GM18520 (cell line): ENCODE results near the gene NIM1K.
"Not testable (repeated sequence)": the region's sequence is repeated elsewhere in the genome, so short reads cannot be mapped to it uniquely, and the experiment has no call there.

Experiments
- ATAC-seq: cut with Tn5 transposase; IDR thresholded peaks from one replicate; pipeline ENCODE4 v1.9.1; 2021; ENCODE audit not compliant: unreplicated experiment

NIM1K gene

DNA sequence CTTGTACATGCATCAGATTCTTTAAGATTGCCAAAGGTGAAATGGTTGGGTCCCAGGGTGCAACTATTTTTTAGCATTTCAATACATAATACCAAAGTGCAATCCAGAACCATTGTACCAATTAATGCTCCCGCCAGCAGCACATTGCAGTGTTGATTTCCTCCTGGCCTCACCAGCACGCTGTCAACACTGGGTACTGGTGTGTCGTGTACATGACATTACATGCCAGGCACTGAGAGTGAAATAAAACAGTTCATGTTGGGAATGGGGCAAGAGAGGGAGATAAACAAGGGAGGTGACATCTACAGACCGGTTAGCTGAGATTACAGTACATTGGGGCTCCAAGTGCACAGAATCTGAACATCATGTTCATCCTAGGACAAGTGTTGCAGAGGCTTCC is 83.4 kb downstream of the NIM1K start:
- no peak for ATAC-seq

DNA sequence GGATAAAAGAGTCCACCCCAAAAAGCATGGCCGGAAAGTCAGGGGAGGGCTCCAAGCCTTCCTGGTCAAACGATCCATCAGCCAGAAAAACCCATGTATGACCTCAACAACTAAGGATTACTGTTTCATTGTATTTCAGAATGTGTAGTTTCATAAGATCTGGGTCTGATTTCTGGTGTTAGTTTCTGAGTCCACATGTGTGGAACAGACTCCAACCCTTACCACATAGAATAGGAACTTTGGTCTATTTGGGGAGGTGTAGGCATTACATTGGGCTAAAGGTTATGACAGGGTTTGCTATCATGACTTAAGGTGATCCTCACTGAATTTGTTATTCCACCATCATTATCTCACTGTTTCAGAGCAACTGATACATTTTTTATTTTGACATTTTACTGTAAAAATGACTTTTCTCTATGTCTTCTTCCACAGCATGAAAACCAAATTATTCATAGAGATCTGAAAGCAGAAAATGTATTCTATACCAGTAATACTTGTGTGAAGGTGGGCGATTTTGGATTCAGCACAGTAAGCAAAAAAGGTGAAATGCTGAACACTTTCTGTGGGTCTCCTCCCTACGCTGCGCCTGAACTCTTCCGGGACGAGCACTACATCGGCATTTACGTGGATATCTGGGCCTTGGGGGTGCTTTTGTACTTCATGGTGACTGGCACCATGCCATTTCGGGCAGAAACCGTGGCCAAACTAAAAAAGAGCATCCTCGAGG is 87.7 kb downstream of the NIM1K start:
- ATAC-seq: no peak

DNA sequence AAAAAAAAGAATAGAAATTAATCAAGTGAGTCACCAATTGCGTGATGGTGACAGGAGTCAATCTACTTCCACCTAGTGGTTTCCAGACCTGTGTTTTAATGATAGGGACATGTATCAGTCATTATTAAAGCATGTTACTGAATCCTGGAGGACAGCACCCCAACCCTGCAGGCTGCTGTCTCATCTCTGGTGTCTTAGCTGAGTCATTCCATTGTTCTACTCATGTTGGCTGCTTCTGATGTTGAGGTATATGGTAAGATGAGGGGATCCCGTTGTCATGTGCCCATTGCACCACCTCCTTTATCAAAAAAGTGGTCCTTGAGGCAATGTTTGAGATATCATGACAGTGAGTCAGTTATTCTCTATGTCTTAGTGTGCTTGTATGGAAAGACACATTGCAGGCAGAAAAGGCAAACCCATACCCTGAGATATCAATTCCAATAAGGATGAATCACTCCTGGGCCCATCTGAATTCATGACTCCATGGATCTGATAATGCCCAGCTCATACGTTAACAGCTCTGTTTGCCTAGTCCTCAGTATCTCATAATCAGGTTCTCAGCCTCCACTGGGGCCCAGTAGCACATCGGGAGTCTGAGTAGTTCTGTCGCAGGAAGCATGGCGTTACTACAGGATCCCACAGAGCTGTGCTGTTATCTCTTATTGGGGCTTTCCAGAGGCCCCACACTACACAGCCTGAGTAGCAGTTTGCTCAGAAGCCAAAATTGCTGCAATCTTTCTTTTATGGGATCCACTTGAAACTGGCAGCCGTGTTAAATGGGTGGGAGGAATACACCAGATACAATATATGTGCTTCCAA is 90.0 kb downstream of the NIM1K start:
- ATAC-seq: no peak

DNA sequence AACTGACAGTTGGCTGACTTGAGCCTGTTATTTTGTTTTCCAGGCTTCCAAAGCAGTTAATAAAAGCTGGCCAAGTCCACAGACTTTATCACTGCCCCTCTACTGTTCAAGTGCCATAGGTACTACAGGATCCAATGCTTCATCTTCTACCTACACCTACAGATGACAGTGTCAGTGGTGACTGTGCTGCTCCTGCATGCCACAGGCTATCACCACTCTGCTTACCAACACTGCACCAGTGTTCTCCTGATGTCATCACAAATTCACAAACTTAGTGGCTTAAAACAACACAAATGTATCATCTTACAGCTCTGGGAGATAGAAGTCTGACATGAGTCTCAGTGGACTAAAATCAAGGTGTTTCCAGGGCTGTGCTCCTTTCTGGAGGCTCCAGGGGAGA is 94.6 kb downstream of the NIM1K start:
- no peak for ATAC-seq

DNA sequence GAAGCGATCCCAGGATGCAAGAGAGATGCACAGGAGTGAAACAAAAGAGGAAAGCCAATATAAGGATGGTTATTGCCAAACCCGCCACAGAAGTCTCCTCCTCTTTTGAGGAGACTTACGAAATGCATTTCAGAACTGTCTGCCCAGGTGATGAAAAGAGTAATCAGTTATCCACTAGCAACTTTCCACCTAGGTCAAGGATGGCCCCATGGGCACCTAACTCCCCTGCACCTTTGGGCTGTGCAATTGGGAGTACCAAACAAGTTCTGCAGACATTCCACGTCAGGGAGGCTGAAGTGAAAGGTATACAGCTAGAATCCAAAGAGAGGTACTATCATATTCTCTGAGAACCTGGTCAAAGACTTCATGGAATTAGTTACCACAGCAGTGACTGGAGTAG is 95.5 kb downstream of the NIM1K start:
- ATAC-seq: no peak

DNA sequence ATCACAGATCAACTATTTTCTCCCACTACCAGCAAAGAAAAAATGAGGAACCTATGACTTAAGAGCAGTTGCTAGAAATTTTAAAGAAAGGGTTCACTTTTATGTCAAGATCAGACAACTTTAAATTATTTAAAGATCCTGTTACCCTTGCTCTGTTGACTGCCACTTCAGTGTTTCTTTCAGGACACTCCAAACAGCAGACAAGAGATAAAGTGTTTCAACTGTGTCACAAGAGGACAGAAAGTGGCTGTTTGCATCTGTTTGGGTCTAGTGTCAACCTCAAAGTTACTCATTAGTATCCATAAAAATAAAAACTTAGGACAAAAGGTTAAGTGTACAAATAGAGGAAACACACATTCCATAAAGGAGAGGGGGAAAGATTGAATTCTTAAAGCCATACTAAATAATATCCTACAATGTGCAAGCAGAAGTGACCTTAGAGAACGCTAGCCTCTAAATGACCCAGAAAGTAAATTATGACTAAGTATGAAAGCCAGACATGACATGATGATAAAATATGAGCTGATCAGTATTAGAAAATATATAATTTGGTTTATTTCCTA is 96.3 kb downstream of the NIM1K start:
- ATAC-seq: no peak

DNA sequence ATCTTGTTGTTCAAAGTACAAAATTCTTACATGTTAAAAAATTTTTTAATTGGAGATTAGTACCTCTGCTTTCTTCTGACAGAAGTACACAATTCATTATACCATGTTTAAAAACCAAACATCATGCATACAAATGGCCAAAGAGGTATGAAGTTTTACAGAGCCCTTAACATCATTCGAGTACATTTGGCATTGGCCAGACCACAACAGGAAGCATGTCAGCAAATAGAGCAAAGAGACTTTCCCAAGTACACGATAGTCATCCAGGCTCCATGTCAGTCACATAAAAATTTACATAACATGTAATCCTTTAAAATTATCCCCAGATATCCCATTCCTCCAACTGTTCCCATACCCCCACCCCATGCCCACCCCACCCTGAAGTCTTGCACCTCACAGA is 98.7 kb downstream of the NIM1K start:
- no peak for ATAC-seq

DNA sequence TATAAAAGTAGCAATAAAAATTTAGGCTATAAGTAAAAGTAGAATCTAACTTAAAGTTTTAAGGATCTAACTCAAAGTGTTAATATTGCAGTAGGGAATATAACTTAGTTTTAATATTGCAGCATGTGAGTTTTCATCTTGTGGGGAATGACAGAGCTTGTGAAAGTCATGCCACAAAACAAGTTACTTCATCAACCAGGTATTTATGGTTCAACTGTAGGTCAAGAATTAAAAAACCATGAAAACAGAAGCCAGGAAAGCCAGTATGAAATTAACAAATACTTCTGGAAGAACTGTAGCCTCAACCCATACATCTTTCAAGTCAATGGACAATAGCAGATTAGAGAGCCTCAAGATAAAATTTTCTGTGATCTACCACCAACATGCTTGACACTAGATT is 102.2 kb downstream of the NIM1K start:
- no peak for ATAC-seq

DNA sequence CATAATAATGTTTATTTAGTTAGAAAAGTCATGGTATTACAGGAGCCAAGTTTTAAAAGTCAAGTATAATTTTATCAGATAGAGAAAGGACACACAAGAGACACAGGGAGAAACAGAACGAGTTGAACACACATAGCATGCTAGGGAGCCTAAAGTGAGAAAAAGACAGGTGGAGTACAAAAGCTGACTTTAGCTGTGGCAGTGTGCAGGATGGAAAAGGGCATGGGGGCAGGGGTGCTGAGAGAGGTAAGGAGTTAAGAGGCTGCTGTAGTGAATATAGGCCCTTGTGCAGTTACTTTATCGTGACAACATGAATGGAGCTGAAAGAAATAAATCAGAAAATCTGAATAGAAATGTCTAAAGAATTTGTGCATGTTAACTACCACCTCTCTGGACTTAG is 103.2 kb downstream of the NIM1K start:
- no peak for ATAC-seq

DNA sequence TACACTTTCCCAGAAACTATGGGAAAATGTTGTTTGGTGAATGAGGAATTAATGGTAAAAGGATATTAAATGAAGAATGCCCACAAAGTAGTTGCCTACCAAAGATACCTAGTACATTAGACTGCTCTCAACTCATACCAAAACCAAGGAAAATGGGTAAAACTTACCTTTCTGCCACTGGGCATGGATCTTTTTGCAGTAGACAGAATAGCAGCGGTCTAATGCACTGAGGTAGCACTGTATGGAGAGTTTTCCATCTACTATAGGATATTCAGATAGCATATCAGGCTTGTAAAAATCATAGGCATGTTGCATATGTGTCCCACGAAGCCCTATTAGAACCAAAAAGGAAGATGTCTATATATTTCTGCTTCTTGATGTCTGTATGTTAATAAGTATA is 104.8 kb downstream of the NIM1K start:
- ATAC-seq: no peak

DNA sequence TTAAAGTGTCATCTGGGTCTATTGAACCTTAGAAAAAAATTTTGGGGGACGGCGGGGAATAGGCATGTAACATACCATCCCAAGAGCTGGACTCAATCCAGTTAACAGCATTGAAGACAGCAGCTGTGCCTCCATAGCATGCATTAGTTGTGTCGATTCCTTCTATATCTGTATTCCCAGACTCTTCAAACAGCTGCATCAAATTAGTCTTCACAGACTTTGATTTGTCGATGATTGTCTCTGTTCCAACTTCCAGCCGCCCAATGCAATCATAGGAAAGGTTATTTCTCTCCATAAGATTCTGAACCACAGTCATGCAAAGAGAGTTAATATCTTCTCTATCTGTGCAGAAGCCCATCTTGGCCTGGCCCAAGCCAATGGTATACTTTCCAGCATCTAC is 106.4 kb downstream of the NIM1K start:
- ATAC-seq: no peak

DNA sequence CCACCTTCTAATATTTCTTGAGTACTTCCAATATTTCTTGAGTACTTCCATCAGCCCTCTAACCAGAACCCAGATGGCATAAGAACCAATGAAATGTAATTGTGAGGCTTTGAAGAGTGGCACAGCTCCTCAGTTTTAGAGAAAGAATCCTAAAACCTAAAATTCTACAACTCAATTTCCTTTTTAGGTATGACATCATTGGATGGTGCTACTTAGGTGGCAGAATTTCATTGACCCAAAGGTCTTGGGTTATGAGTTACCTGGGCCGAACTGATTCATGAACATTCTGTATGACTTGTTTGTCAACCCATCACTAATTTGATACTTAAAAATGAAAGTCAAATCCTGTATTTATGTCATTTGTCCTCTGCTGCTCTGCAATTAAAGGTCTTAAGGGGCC is 108.1 kb downstream of the NIM1K start:
- ATAC-seq: no peak

DNA sequence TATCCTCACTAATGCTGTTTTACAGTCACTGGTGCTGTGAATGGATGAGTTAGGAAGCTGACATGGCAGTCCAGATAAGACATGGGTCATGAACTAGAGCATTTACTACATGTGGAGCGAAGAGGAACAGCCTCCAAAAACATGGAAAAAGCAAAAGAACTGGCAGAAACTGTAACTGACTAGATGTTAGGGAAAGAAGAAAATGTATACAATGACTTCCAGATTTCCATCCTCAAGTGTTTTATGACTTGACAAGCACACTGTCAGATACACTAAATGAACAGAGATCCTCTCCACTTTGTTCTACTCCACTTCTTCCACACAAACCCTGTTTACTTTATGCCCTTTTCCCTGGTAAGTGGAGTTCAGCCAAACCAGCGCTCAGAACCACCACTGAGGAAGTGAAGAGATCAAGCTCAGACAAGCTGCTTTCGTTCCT is 109.6 kb downstream of the NIM1K start:
- ATAC-seq: no peak

DNA sequence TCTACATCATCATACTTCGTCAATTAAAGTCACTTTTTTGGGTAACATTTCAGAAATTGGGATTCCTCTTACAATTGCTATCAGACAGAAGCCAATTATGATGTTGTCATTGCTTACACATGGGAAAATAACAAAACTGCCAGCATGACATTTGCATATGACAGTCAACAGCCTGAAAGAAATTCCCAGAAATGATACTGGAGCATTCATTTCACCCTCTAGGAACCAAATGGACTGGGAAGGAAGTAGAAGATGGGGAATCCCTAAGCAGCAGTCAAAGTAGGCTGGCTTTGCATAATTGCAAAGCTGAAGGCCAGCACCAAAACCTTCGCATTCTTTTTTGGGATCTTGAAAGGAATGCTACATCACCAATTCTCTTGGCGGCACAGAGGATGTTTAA is 110.5 kb downstream of the NIM1K start:
- ATAC-seq: no peak

DNA sequence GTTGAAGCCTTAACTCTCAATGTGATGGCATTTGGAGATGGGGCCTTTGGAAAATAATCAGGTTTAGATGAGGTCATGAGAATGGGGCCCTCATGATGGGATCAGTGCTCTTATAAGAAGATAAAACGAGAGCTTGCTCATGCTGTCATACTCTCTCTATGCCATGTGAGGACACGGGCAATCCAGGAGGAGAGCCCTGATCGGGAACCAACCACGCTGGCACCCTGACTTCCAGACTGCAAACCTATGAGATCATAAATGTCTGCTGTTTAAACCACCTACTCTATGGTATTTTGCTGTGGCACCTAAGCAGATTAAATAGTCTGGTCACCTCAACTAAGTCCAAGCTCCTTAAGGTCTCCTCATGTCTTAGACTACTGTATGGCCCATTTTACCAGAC is 111.2 kb downstream of the NIM1K start:
- ATAC-seq: no peak

DNA sequence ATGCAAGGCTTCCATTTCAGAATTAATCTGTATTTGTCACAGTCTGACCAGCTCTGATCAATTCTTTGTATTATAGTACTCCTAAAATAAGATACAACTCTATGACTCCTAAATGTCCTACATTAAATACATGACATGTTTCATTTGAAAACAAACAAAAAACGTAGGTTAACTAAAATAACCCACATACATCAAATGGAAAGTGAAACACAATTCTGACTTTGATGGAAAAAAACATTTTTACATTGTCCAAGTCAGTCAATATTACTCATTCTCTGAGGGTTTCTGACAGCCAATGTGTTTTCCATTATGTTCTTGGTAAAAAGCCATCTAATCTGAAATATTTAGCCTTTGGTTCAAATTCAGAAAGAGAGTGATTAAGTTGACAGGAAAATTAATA is 112.5 kb downstream of the NIM1K start:
- peak; percentile 53 for ATAC-seq

DNA sequence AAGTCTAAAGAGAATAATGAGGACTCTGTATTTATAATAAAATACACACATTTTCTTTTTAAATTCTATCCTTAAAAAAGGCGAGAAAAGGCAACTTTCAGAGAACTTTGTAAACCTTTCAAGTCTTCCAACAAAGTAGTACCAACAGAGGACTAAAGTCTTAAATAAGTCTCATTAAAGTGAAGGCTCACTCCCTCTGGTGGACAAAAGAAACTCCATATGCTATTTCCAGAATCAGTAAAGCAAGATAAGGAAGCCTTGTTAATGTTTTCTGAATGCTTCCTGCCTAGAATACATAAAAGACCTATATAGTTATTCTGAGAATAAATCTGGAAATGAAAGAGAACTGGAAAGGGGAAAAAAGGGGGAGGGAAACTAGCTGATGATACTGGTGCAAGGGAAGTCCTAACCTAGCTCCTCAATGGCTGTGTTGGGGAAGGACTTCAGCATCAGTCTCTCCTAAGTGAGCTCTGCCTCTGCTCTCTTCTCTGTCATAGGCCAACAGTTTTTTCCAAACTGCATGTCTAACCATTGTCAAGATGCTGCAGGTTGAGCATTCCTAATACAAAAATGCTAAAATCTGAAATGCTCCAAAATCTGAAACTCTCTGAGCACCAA is 114.0 kb downstream of the NIM1K start:
- ATAC-seq: peak; percentile 42

DNA sequence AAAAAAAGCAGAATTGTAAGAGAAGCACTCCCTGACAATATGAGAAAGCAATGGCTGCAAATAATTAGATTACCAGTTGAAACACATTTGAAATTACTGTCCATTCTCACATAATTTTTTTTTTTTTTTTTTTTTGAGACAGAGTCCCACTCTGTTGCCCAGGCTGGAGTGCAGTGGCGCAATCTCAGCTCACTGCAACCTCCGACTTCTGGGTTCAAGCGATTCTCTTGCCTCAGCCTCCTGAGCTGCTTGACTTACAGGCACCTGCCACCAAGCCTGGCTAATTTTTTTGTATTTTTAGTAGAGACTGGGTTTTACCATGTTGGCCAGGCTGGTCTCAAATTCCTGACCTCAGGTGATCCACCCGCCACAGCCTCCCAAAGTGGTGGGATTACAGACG is 114.9 kb downstream of the NIM1K start:
- not testable (repeated sequence) for ATAC-seq

DNA sequence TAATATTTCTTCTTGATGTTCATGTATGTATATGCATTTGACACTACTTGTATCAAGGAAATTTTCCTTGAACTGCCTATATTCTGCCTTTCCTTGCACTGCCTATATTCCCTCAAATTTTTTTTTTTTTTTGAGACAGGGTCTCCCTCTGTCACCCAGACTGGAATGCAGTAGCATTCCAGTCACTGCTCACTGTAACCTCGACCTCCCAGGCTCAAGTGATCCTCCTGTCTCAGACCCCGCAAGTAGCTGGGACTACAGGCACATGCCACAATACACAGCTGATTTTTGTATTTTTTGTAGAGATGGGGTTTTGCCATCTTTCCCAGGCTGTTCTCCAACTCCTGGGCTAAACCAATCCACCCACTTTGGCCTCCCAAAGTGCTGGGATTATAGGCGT is 117.1 kb downstream of the NIM1K start:
- no peak for ATAC-seq

DNA sequence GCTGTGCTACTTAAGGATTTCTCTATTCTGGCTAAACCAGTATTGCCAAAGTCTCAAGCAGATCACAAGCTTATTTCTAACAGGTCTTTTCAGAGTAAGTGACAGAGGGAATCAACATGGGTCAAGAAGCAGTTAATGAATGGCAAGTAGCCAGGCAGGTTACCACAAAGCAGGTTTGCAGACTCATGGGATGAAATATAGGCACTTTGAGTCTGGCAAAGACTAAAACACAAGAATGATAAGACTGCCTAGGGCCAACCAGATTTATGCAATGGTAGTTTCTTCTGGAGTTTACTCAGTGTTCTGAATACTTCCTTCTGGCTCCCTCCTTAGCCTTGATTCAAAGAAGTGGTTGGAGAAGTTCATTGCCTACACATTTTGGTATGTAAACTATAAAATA is 117.6 kb downstream of the NIM1K start:
- ATAC-seq: no peak

DNA sequence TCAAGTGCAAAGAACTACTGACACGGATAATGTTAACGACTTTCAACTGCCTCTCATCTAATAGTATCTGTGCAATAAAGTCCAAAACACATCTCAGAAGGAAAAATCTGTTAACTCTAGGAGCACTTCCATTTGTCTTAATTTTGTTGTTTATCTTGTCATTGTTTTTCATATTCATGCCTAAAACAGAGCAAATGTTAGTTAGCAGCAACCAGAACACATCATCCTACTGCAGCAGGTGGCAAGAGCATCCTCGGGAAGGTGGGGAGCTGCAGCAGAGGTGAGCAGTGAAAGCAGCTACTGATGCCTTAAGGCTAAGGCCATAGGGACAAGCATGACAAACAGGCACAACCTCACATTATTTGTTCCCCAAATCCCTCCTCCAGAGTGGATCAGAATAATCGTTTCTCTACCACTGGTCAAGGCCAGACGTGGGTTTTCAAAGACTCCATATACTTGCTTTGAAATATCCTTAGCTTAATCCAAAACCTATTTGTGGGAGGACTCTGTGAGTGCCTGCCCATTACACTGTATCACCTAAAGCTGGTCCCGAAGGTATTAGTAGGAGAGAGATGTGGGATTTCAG is 120.1 kb downstream of the NIM1K start:
- no peak for ATAC-seq

DNA sequence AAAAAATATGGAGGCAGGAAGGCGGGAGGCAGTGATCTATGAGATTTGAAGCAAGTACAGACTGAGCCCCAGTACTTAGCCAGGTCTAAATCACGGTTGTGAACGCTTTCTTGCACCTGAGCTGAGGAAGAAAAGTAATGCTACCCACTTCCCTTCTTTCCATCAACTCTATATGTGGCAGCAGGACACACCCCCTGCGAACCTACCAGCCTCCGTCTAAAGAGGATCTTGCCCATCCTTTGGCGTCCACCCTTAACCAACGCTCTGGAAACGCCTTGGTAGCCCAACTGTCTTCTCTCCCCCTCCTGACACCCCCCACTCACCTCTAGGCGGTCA is 120.6 kb downstream of the NIM1K start:
- ATAC-seq: peak; percentile 0
